ENCODE results near the gene FAM124A.

The FAM124A gene

DNA sequence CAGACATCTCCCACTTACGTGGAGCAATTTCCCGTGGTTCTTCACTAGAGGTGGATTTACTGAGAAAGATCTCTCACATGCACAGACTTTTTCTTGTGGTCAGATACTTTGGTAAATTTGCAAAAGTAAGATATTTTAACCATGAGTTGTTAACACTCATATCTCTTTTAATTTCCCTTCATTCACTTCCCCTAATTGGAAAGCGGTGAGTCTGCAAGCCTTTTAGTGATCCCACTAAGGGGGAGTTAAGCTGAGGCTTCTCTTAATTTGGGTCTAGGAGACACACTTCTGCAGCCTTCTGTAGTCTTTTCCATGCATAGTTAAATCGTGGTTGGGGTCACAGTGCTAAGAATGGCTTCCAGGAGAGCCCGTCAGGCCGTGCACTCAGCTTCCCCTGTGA lies 86.6 kb downstream of the FAM124A start:
- no peak overlapping the region for H3K4me3 ChIP-seq (ENCODE audit: low read depth in 1 of 2, low read length in 2 of 2)
- TF ChIP-seq, protein P1, sequence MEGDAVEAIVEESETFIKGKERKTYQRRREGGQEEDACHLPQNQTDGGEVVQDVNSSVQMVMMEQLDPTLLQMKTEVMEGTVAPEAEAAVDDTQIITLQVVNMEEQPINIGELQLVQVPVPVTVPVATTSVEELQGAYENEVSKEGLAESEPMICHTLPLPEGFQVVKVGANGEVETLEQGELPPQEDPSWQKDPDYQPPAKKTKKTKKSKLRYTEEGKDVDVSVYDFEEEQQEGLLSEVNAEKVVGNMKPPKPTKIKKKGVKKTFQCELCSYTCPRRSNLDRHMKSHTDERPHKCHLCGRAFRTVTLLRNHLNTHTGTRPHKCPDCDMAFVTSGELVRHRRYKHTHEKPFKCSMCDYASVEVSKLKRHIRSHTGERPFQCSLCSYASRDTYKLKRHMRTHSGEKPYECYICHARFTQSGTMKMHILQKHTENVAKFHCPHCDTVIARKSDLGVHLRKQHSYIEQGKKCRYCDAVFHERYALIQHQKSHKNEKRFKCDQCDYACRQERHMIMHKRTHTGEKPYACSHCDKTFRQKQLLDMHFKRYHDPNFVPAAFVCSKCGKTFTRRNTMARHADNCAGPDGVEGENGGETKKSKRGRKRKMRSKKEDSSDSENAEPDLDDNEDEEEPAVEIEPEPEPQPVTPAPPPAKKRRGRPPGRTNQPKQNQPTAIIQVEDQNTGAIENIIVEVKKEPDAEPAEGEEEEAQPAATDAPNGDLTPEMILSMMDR (IDR thresholded peaks at IDR 0.05; ENCODE audit: borderline replicate concordance, extremely low read depth, low read length, poor library complexity, severe bottlenecking): no peak
- TF ChIP-seq EZH2 (IDR thresholded peaks at IDR 0.05; ENCODE audit: borderline replicate concordance, low read depth, low read length, severe bottlenecking): no peak
- peaks cover 26% of the 10 kb centered on the region for H3K27me3 ChIP-seq (ENCODE audit: insufficient read depth, low read length, poor library complexity)
- H3K79me2 ChIP-seq (ENCODE audit: insufficient read depth, low read length): no peaks in the 10 kb centered on the region
- H3K9me3 ChIP-seq (ENCODE audit: insufficient read depth, low read length, severe bottlenecking): no peaks in the 10 kb centered on the region
- no peak overlapping the region for H2AFZ ChIP-seq (ENCODE audit: low read depth, low read length)
- no peaks in the 10 kb centered on the region for H4K20me1 ChIP-seq (ENCODE audit: insufficient read depth, low read length)
- no peak overlapping the region for H3K4me2 ChIP-seq (ENCODE audit: insufficient read depth, low read length)
- H3K9ac ChIP-seq (ENCODE audit: low read depth, low read length): no peak overlapping the region
- DNase-seq (no peak), ATAC-seq (ENCODE audit: insufficient read depth, low read depth) (no peak)
- no peaks in the 10 kb centered on the region for H3K36me3 ChIP-seq (ENCODE audit: insufficient read depth, low read length)
- no peaks in the 10 kb centered on the region for H3K4me1 ChIP-seq (ENCODE audit: insufficient read depth, low read length)
- H3K27ac ChIP-seq (ENCODE audit: low read length): no peak overlapping the region

DNA sequence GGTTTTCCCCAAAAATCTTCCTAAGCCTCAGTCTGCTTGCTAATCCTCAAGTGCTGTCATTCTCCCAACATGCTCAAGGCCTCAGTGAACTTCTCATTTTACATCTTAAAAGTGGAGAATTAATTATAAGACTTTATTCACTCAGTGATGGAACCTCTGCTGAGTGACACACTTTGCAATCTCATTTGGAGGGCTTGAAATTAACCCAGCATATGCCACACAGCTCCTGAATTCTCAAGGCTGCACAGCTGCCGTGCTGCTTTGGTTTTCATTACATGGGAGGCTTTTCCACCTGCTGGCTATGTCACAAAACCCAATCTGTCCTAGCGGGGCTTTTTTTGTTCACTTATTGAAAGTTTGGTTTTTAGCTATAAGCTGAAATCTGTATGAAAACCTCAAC lies 89.0 kb downstream of the FAM124A start:
- H3K4me3 ChIP-seq (ENCODE audit: low read depth in 1 of 2, low read length in 2 of 2): no peak overlapping the region
- TF ChIP-seq, protein P1 (IDR thresholded peaks at IDR 0.05; ENCODE audit: borderline replicate concordance, extremely low read depth, low read length, poor library complexity, severe bottlenecking): no peak
- no peak for TF ChIP-seq EZH2 (IDR thresholded peaks at IDR 0.05; ENCODE audit: borderline replicate concordance, low read depth, low read length, severe bottlenecking)

DNA sequence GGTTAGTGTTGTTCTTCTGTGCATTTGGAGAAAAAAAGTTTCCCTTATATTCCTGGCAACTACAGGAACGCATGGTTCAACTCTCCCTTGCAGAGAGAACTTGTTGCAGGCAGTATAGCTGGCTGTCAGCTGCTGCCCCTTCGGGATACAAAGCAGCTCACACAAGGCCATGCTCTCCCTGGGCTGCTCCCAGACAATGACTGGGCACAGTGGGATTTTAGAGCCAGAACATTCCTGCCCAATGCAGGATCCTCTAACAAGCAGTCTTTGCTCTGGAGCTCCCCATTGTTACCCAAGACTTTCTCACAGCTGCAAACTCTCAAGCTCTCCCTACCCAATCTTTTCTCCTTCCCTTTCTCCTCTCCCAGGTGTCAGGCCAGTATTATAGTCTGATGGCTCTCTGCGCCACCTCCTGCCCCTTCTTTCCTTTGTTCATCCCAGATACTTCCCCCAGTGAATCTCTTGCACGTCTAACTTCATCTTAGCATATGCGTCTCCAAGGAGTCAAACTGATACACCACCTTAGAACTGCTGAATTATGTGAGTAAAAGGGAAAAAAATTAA lies 89.8 kb downstream of the FAM124A start:
- Histone ChIP-seq H3K9ac (ENCODE audit: low read depth, low read length) (no peak overlapping the region), H3K4me3 (ENCODE audit: low read depth in 1 of 2, low read length in 2 of 2) (no peak overlapping the region), H3K9me3 (ENCODE audit: insufficient read depth, low read length, severe bottlenecking) (no peaks in the 10 kb centered on the region), H3K4me1 (ENCODE audit: insufficient read depth, low read length) (no peaks in the 10 kb centered on the region), H3K27me3 (ENCODE audit: insufficient read depth, low read length, poor library complexity) (peaks cover 26% of the 10 kb centered on the region), H3K36me3 (ENCODE audit: insufficient read depth, low read length) (no peaks in the 10 kb centered on the region), H3K27ac (ENCODE audit: low read length) (no peak overlapping the region), H3K4me2 (ENCODE audit: insufficient read depth, low read length) (no peak overlapping the region), H2AFZ (ENCODE audit: low read depth, low read length) (no peak overlapping the region), H4K20me1 (ENCODE audit: insufficient read depth, low read length) (no peaks in the 10 kb centered on the region), H3K79me2 (ENCODE audit: insufficient read depth, low read length) (no peaks in the 10 kb centered on the region)
- no peak for ATAC-seq (ENCODE audit: insufficient read depth, low read depth)
- no peak for DNase-seq
- TF ChIP-seq, protein P1 (IDR thresholded peaks at IDR 0.05; ENCODE audit: borderline replicate concordance, extremely low read depth, low read length, poor library complexity, severe bottlenecking): no peak
- no peak for TF ChIP-seq EZH2 (IDR thresholded peaks at IDR 0.05; ENCODE audit: borderline replicate concordance, low read depth, low read length, severe bottlenecking)

More for the DNA sequence above, 89.0 kb downstream of the FAM124A start:
- DNase-seq (no peak), ATAC-seq (ENCODE audit: insufficient read depth, low read depth) (no peak)
- Histone ChIP-seq H2AFZ (ENCODE audit: low read depth, low read length) (no peak overlapping the region), H3K27me3 (ENCODE audit: insufficient read depth, low read length, poor library complexity) (peaks cover 26% of the 10 kb centered on the region), H3K9ac (ENCODE audit: low read depth, low read length) (no peak overlapping the region), H3K4me2 (ENCODE audit: insufficient read depth, low read length) (no peak overlapping the region), H3K79me2 (ENCODE audit: insufficient read depth, low read length) (no peaks in the 10 kb centered on the region), H3K4me1 (ENCODE audit: insufficient read depth, low read length) (no peaks in the 10 kb centered on the region), H4K20me1 (ENCODE audit: insufficient read depth, low read length) (no peaks in the 10 kb centered on the region), H3K27ac (ENCODE audit: low read length) (no peak overlapping the region), H3K36me3 (ENCODE audit: insufficient read depth, low read length) (no peaks in the 10 kb centered on the region), H3K9me3 (ENCODE audit: insufficient read depth, low read length, severe bottlenecking) (no peaks in the 10 kb centered on the region)
